ENCODE data around the gene TTLL11.
"Not testable (repeated sequence)": the region's sequence is repeated elsewhere in the genome, so short reads cannot be mapped to it uniquely, and the experiment has no call there.

The TTLL11 gene

GRCh38 chr9:122007837-122008236 is 85.3 kb downstream of the TTLL11 start:
- no peak for TF ChIP-seq CTCF (IDR thresholded peaks at IDR 0.05; ENCODE audit: extremely low read depth, missing control alignments)
- no peak for DNase-seq (ENCODE audit: low spot score)

GRCh38 chr9:122005597-122005996 is 87.5 kb downstream of the TTLL11 start:
- DNase-seq (ENCODE audit: low spot score) = no peak
- TF ChIP-seq CTCF (IDR thresholded peaks at IDR 0.05; ENCODE audit: extremely low read depth, missing control alignments) = no peak

GRCh38 chr9:122004589-122004988 is 88.5 kb downstream of the TTLL11 start:
- DNase-seq (ENCODE audit: low spot score) = no peak
- no peak for TF ChIP-seq CTCF (IDR thresholded peaks at IDR 0.05; ENCODE audit: extremely low read depth, missing control alignments)

DNA sequence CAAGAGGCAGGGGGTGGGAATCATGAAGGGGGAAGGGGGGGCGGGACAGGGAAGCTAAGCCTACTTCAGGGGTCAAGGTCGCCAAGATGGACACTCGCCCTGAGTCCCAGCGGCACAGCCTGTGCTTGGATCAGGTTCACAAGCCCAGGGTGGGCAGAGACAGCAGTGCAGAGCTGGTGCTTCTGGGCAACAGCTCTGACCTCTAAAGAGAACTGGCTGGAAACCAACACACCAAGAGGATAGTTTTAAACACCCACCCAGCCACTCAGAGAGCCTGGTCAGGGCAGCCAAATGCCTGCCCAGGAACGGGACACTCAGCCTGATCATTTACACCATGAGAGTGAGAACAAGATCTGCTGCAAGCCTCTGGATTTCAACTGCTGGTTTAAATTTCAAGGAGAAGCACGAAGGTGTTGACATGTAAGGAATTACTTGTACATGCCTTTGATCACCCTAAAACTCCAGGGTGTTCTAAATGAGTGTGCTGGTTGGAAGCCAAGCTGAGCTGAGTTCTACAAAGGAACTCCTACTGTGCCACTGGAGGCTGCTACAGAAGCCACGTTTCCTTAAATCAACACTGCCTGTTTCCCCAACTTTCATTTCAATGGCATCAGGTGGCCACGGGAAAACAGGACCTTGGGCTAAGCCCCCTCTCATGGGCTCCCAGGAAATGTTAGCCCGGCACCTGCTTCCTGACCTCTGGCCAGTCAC is 91.5 kb downstream of the TTLL11 start:
- TF ChIP-seq CTCF (IDR thresholded peaks at IDR 0.05; ENCODE audit: extremely low read depth, missing control alignments) = no peak
- DNase-seq (ENCODE audit: low spot score) = no peak

GRCh38 chr9:122000526-122000925 is 92.6 kb downstream of the TTLL11 start:
- not testable (repeated sequence) for DNase-seq (ENCODE audit: low spot score)

DNA sequence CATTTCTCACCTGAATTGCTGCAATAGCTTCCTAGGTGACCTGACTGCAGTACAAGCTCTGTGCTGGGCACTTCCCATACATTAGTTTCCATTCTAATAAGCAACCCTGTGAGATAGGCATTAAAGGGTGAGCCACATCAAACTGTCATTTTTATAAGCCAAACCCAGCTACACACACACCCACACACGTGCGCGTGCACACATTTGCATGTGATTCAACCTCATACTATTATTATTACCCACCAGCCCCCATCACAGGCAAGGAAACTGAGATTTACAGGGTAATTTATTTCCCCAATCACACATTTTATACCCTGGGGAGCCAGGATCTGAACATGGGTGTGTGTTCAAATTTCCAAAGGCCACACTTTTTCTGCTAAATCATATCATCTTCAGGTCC is 93.6 kb downstream of the TTLL11 start:
- DNase-seq (ENCODE audit: low spot score) = no peak
- no peak for TF ChIP-seq CTCF (IDR thresholded peaks at IDR 0.05; ENCODE audit: extremely low read depth, missing control alignments)

DNA sequence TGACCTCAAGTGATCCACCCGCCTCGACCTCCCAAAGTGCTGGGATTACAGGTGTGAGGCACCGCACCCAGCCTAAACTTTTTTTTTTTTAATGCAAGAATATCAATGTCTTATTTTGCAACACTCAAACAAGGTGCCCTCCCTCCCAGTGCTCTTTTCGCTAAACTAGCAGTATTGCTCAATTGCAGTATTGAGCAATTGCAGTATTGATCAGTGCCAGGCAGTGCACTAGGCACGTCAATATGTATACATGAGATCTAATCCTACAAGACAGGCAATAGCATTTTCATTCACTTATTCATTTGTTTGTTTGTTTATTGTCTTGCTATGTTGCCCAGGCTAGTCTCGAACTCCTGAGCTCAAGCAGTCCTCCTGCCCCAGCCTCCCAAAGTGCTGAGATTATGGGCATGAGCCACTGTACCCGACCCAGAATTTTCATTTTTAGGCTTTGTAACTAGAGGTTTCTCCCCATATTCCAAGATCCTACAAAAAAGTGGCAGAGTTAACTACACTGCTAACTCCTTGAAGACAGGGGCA is 94.5 kb downstream of the TTLL11 start:
- TF ChIP-seq CTCF (IDR thresholded peaks at IDR 0.05; ENCODE audit: extremely low read depth, missing control alignments) = no peak
- no peak for DNase-seq (ENCODE audit: low spot score)

DNA sequence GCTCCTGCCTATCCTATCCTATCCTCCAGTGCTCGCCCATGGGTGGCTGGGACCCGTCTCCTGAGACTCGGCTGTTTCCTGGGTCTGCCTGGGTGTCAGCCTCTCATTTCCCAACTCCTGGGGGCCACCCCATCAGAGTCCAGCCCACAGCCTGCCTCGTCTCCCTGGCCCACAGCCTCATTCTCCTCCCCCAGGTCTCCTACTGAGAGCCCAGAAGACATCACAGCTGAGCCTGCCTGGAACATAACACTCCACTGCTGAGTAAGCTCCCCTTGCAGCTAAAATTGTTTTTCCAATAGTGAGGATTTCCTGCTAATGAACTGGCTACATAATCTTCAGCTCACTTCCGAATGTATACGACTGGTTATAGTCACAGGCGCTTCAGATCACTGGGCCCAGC is 95.3 kb downstream of the TTLL11 start:
- no peak for DNase-seq (ENCODE audit: low spot score)
- no peak for TF ChIP-seq CTCF (IDR thresholded peaks at IDR 0.05; ENCODE audit: extremely low read depth, missing control alignments)
